Measurements from ENCODE around the gene TOR1A. TPM values are rescaled to one million over a fixed set of nuclear protein-coding genes. Genes with fewer than 3 reads are reported as not detected.
"Not testable (repeated sequence)": the region's sequence is repeated elsewhere in the genome, so short reads cannot be mapped to it uniquely, and the experiment has no call there.

The TOR1A gene
- total RNA-seq, 1 donor from 2014 or later, result 22.9 TPM

DNA sequence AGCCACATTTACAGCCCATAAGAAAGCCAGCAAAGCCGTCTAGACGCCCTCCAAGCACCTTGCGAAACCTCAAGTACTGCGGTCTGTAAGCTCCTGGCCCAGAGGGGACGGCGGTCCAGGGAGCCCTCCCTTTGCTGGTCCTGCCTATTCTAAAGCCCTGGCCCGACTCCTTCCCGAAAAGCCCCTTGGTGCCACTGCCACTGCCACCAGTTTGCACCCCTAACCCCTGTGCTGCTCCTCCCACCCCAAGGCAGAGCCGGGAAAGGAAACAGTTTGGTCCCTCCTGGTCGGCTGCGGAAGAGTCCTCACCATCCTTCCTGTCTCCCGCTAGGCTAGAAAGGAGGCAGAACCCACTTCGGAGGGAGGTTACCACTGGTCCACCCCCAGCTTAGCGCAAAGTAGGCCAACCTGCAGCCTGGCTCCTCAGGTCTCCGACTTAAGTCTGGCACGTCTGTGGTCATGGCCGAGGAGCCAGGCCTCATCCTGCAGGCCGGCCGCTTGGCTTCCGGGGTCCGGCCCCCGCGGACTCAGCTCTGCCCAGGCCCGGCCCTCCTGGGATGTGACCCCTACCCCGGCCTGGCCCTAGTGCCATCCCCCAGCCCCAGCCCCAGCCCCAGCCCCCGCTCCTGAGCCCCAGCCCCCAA is 916 bp downstream of the TOR1A start:
- peak in 1 of 2 donors; percentile 31 for DNase-seq (ENCODE audit: low read depth in 2 of 2)

DNA sequence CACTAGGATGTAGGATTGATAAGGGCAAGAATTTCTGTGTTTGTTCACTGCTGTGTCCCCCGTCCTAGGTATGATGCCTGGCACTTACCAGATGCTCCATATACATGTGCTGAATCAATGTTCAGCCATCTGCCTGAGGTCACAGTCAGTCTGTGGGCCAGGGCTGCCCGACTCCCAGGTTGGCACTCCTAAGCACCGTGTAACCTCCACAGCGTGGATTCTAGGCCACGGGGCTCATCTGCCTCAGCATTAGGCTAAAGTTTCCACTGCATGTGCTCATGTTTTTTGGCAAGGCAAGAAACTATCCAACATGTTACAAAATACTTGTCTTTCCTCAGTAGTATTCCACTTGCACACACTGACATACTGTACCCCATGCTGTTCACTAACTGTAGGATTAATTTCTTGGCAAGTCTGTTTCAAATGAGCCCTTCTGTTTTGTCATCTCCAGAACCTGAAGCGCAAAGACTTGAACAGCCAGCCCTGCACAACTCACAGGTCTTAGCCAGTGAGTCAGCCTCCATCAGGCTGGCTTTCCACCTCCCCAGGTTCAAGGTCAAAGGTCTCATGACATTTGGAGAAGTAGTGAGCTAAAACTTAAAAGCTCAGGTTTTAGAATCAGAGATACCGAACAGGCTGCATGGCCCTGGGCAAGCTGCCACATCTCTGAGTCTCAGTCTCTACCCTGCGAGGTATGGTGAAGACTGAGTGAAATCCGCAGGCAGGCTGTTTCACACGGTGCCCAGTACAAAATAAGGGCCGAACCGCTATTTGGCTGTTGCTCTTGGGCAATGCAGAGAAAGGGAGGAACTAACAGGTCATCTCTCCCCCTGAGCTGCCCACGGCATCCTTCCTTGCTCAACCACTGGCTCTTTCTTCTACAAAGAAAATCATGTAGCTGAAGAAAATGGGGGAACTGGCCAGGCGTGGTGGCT is 7.2 kb downstream of the TOR1A start:
- DNase-seq (ENCODE audit: low read depth in 2 of 2), result no peak

DNA sequence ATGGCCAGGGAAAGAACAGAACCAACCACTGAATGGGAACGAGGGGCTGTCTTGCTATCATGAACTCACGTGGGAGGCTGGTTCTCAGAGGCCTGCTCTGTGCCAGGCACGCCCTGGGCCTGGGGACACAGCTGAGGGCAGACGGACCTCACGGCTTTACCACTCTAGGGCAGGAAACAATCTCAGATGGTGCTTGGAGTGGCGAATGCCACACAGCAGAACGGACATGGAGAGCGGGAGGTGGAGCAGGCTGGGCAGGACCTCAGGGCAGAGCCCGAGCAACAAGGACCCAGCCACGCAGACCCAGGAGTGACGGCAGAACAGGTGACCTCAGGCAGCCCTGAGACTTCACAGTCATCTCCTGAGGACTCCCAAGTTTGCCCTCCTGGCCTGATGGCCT is 8.7 kb downstream of the TOR1A start:
- DNase-seq (ENCODE audit: low read depth in 2 of 2), result no peak

DNA sequence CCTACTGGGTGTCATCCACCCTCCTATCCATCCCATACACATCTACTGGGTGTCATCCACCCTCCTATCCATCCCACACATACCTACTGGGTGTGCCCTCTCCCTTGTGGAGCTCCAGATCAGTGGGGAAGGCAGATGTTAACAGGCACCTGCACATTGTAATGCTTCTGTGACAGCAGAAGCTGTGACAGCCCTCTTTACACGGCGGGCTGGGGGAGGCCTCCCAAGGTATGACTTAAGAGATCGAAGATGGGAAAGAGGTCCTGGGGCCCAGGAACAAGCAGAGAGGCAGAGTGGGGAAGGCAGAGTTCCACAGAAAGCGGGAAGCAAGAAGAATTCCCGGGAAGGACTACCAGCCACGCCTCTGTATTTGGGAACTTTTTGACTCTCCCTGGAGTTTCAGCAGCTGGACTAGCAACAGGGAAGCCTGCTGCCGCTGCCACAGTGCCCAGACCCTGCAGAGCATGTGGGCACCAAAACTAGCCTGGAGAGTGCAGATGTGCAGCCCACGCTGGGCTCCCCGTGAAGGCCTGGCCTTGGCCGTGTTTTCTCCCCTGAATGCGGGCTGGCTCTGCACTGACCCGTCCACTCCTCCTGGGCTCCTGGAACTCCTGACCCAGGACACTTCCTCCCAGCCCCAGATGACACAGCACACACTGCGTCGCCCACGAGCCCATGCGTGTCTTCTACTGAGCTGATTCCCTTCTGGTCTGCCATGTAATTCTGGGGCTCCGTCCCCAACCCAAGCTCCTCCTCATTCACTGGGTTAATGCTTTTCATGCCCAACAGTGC is 9.3 kb downstream of the TOR1A start:
- no peak for DNase-seq (ENCODE audit: low read depth in 2 of 2)

DNA sequence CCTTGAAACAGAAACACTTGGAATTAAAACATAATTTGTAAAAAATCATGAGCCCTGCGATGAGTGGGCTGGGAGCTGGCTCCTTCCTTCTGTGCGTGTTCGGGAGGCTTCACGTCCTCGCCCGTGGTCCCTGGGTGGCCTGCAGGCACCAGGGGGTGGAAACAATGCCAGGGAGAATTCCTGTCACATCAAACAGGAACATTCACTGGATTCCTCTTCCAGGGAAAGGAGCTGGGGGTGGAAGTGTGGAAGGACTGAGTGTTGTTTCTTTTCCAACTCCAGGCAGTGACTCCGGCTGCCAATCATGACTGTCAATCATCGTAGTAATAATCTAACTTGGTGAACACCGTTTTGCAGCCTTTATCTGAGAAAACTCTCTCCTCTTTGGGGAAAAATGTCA is 10.3 kb downstream of the TOR1A start:
- DNase-seq (ENCODE audit: low read depth in 2 of 2), result no peak

DNA sequence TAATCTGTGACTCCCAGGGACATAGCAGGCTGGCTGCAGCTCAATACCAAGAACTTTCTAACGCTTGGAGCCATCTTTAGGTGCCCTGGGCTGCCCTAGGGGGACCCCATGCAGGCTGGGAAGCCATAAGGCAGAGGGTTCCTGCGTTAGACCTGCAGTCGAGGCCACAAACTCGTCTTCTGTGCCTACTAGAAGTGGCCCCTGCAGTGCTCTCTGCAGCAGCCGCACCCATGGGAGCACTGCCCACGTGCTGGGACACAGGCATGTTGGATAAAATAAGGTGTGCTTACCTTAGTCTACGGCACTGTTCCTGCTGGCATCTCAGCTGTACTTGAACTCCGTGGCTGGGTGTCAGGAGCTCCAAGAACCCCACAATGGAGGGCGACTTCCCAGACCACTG is 11.6 kb downstream of the TOR1A start:
- DNase-seq (ENCODE audit: low read depth in 2 of 2), result no peak

DNA sequence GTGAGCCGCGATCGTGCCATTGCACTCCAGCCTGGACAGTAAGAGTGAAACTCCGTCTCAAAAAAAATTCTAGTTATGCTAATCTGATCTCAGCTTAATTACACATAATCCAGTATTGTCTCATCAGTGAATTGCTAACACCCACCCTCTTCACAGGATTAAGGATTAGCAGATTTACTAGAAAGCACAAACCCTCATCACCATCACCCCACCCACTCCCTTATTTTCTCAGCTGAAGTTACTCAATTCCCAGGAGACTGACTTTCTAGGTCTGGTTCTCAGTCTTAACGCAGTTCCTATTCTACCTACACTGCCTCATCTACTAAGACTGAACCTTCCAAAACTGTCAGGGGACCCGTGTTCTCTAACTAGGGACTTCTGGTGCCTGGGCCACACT is 12.0 kb downstream of the TOR1A start:
- DNase-seq (ENCODE audit: low read depth in 2 of 2), result no peak

DNA sequence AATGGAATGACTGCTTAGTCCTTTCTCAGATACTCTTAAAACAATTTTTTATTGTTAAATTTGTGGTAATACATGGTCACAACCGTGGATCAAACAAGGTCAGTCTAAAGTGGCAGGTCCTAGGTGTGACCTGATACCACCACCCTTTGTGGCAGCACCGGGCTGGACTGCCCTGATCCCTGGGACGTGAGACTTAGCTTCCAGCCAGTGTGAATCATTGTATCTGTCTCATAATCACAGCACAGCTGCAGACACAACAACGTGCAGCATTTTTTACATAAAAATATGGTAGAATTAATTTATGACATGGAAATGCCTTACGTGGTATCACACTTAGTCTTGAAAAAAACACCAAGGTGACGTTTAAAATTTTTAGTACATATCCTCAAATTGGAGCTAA is 13.1 kb downstream of the TOR1A start:
- DNase-seq (ENCODE audit: low read depth in 2 of 2), result no peak

DNA sequence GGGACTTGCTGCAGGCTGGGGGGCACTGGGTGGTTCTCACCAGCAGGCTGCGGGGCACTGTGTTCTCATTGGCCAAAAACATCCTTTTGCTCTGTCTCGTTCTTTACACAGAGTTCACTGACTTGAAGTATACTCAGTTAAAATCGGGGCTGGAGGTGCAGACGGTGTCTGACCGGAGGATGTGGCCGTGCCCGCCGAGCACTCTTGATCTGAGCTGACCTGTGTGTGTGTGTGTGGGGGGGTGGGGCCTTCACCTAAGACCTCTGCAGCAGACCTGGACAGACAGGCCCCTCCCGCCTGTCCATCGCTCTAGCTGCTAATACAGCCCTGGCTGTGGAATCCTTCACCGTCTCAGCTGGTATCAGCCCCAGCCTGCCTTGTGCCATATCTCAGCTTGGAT is 13.8 kb downstream of the TOR1A start:
- DNase-seq (ENCODE audit: low read depth in 2 of 2), result no peak

DNA sequence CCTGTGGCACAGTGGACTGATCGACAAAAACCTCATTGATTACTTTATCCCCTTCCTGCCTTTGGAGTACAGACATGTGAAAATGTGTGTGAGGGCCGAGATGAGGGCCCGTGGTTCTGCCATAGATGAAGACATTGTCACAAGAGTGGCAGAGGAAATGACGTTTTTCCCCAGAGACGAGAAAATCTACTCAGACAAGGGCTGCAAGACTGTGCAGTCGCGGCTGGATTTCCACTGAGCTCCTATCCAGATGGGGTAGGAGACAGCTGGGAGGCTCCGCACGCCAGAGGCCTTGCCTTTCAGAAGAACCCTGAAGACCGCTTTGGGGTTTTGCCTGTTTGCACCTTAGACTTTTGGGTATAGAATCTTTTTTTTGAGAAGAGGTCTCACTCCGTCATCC is 14.6 kb downstream of the TOR1A start:
- no peak for DNase-seq (ENCODE audit: low read depth in 2 of 2)

DNA sequence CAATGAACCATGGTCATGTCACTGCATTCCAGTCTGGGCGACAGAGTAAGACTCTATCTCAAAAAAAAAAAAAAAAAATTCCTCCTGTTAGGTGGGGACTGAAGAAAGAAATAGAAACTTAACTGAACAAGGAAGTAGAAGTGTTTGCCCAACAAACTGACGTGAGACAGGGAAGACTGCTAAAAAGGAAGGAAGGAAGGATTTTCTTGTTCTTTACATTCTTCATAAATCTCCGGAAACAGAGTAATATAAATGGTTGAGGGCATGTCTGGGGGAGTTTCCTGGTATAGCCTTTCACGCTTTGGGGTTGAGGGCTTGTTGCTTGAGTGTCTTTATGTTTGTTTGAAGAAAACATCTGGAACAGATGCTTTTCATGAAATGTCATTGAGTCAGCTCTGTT is 17.9 kb downstream of the TOR1A start:
- no peak for DNase-seq (ENCODE audit: low read depth in 2 of 2)

DNA sequence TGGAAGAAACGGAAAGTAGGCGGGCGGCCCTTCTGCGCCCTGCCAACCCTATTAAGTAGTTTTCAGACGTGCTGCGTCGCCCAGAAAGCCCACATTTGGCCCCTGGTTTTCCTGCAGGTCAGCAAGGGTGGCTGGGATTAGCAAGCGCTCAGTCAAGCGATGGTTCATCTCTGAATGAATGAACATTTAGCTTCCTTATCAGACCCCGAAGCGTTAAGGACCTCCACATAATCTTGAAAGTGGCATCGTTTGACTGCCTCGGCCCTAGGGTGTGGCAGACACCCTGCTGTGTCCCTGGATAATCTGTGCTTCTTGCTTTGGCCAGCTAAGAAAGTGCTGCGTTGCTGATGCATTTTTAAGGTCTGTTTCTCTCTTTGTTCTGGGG is 20.3 kb downstream of the TOR1A start:
- DNase-seq (ENCODE audit: low read depth in 2 of 2), result no peak

DNA sequence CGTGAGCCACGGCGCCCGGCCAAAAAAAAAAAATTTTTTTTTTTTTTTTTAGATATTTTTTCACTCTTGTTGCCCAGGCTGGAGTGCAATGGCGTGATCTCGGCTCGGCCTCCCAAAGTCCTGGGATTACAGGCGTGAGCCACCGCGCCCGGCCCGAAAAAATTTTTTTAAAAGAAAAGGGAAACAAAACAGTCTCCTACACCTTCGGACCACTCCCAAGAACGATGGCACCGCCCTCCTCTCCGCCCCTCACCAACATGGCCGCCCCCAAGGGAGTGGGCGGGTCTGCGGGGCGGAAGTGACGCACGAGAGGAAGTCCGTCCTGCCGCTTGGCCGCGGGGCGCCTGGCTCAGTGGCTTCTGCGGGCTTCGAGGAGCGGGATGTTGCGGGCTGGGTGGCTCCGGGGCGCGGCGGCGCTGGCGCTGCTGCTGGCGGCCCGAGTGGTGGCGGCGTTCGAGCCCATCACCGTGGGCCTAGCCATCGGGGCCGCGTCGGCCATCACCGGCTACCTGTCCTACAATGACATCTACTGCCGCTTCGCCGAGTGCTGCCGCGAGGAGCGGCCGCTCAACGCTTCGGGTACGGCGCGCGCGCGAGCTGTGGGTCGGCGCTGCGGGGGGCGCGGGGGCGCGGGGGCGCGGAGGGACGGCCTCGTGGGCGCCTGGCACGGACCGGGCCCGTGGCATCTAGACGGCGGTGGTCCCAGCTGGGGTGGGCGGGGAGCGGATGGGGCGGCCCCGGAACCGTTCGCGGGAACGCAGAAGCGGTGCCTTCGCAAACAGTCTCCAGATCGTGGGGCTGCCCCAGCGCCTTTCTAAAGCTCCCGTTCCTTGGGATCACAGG is 20.9 kb downstream of the TOR1A start, which contains the start of gene TOR1B:
TOR1B (plus strand) TSS at position 352 of the 843 bp plus-strand sequence; CDS start at position 381, 29 bp downstream.
- peak; percentile 84 to 94 for DNase-seq (ENCODE audit: low read depth in 2 of 2)

DNA sequence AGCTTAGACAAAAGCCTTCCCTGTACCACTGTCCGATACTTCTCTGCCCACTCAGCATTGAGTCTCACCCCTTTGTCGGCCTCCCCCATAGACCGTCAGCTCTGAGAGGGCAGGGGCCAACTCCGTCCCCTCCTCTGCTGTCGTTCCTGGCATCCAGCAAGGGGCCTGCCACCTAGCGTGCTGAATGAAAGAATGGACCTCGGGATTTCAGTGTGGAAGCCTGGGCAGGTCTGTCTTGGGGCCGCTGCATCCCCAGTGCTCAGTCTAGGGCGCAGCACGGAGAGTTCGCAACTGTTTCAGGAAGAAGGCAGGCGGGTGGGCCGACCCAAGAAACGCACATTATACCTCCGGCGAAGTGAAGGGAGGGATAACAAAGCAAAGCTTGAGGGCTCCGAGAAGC is 22.4 kb downstream of the TOR1A start:
- no peak for DNase-seq (ENCODE audit: low read depth in 2 of 2)

DNA sequence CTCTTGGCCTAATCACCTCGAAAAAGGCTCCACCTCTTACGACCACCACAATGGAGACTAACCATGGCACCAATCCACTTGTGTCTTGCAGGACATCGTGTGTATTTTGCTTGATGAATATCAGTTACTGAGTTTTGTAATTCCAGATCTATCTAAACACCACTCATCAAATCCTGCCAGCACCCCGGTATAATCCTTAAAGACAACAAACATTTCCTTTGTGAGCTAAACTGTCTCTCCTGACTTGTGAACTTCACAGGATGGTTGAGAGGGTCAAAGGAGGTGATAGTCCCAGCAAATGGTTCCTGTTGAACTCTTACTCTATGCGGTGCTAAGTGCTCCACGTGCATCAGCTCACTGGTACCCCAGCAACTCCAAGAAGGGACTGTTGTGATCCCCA is 25.0 kb downstream of the TOR1A start:
- DNase-seq (ENCODE audit: low read depth in 2 of 2), result no peak

DNA sequence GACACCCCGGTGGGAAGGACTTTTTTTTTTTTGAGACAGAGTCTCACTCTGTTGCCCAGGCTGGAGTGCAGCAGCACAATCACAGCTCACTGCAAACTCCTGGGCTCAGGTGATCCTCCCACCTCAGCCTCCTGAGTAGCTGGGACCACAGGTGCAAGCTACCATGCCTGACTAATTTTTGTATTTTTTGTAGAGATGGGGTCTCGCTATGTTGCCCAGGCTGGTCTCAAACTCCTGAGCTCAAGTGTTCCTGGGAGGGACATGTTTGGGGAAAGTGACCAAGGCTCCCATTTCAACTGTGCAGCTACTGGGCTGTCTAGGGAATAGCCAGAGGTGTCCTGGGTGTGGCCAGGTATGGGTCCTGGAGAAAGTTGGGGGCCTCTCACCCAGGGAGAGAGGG is 27.9 kb downstream of the TOR1A start:
- not testable (repeated sequence) for DNase-seq (ENCODE audit: low read depth in 2 of 2)

DNA sequence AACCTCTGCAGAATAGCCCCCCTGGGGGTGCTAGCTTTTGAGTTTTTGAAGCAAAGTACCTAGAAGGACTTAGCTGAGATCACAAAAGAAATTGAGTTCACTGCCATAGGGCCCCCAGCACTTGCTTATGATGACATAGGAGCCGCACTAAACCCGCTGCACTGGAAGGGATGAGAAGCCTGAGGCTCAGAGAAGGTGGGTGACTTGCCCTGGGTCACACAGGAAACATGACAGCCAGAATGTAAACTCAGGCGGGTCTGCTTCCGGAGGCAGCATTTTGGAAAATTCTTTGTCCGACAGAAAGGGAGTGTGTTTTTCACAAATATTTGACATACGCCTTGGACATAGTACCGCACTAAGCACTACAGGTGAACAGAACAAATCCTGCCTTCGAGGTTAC is 29.4 kb downstream of the TOR1A start:
- DNase-seq (ENCODE audit: low read depth in 2 of 2), result no peak

DNA sequence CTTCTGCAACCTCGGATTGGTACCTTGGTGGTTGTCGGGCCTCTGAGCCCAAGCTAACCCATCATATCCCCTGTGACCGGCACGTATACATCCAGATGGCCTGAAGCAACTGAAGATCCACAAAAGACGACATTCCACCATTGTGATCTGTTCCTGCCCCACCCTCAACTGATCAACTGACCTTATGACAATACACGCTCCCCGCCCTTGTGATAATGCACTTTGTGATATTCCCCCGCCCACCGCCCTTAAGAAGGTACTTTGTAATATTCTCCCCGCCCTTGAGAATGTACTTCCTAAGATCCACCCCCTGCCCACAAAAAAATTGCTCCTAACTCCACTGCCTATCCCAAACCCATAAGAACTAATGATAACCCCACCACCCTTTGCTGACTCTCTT is 37.5 kb downstream of the TOR1A start:
- DNase-seq (ENCODE audit: low read depth in 2 of 2), result no peak

DNA sequence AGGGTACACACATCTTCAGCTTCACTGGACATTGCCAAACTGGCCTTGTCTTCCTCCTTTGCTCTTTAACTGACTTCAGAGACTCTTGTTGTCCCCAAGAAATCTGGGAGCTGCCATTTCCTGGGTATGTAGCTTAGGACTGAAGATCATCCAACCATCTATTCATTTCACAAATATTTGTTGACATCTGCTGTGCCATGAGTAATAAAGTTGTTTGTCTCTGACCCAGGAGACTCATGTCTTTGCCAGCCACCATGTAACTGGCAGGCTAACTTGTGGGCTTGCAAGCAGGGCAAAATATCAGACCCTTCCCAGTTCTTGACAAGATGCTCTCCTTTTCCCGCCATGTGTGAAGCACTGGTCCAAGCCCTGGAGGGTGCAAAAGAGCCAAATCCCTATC is 38.1 kb downstream of the TOR1A start:
- no peak for DNase-seq (ENCODE audit: low read depth in 2 of 2)

DNA sequence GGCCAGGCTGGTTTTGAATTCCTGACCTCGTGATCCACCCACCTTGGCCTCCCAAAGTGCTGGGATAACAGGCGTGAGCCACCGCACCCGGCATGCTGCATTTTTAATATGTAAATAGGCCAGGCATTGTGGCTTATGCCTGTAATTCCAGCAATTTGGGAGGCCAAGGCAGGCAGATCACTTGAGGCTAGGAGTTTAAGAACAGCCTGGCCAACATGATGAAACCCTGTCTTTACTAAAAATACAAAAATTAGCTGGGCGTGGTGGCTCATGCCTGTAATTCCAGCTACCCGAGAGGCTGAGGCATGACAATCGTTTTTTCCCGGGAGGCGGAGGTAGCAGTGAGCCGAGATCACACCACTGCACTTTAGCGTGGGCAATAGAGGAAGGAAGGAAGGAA is 39.0 kb downstream of the TOR1A start:
- DNase-seq (ENCODE audit: low read depth in 2 of 2), result not testable (repeated sequence)

Measured in dermis microvascular lymphatic vessel endothelial cell (primary cell).